Activated T-helper 1 cell treated with anti-CD3 and anti-CD28 coated beads, Interleukin-12 subunit alpha, Interleukin-12 subunit beta, Interleukin-2, Interleukin-4 antibody, amounts not matched to agents 30 ng/mL and 10 ng/mL and 1 ng/mL, durations not matched to agents 14 hours and 24 hours and 36 hours (primary cell): ENCODE data around the gene OR5H1. TPM values are rescaled to one million over a fixed set of nuclear protein-coding genes. Genes with fewer than 3 reads are reported as not detected.
"Not testable (repeated sequence)": the region's sequence is repeated elsewhere in the genome, so short reads cannot be mapped to it uniquely, and the experiment has no call there.

Source experiments
- DNase-seq: peaks from one replicate; pipeline ENCODE4 v3.0.0; 2021; ENCODE audit warnings: low spot score
- H3K27ac Mint-ChIP-seq: one replicate; pipeline ENCODE4 v1.8.0; 2021; ENCODE audit warnings: mild to moderate bottlenecking, mixed read lengths
- H3K27me3 Mint-ChIP-seq: one replicate; pipeline ENCODE4 v1.8.0; 2022; ENCODE audit warnings: mild to moderate bottlenecking, moderate library complexity, mixed read lengths; ENCODE audit not compliant: insufficient read depth
- H3K36me3 Mint-ChIP-seq: one replicate; pipeline ENCODE4 v1.8.0; 2021; ENCODE audit warnings: low read depth, mixed read lengths
- H3K4me1 Mint-ChIP-seq: one replicate; pipeline ENCODE4 v1.8.0; 2021; ENCODE audit warnings: low read depth, mixed read lengths
- H3K4me3 Mint-ChIP-seq: one replicate; pipeline ENCODE4 v1.8.0; 2021; ENCODE audit warnings: mild to moderate bottlenecking, moderate library complexity, mixed read lengths
- H3K9me3 Mint-ChIP-seq: one replicate; pipeline ENCODE4 v1.8.0; 2021; ENCODE audit warnings: mixed read lengths
- intact Hi-C: fragments of 100-400 bp; cut with micrococcal nuclease; formaldehyde crosslinking; loops from one replicate; pipeline ENCODE4 v1.15.1; 2024
- total RNA-seq: library from RNA; stranded (reverse); gene quantifications from 2 replicates; pipeline ENCODE4 v1.2.3, GENCODE V29; 2022

Gene OR5H1
- total RNA-seq, 1 donor from 2014 or later, result not detected

- intact Hi-C loops, result no loop called here
- no peak for DNase-seq
- Mint-ChIP-seq H3K4me3 (no peak overlapping the region), H3K9me3 (no peaks in the 10 kb centered on the region), H3K36me3 (no peaks in the 10 kb centered on the region), H3K4me1 (no peaks in the 10 kb centered on the region), H3K27me3 (peaks cover 2% of the 10 kb centered on the region), H3K27ac (no peak overlapping the region)
Measured at GRCh38 chr3:98148751-98149150, 18.2 kb downstream of the OR5H1 start.

GRCh38 chr3:98149456-98149855 lies 18.9 kb downstream of the OR5H1 start:
- H3K9me3 Mint-ChIP-seq, H3K4me3 Mint-ChIP-seq, H3K27me3 Mint-ChIP-seq, H3K36me3 Mint-ChIP-seq, H3K4me1 Mint-ChIP-seq, intact Hi-C loops, DNase-seq, H3K27ac Mint-ChIP-seq: not testable (repeated sequence)

DNA sequence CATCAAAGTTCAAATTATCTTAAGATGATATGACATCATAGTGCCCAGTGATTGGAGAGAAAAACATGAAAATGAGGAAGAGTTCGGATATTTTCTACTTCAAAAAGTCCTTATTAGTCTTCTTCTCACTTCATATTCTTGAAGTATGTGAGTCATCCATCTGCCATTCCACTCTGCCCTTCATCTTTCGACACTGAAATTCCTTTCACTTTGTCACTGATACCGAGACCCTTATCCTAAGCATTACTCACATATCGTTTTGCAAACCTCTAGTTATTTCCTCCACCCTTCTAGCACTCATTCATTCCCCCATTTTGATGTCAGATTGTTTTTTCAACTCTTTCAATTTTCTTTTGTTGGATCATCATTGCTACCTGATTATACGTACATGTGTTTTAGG lies 20.7 kb downstream of the OR5H1 start:
- DNase-seq, result no peak
- H3K27me3 Mint-ChIP-seq, result peaks cover 2% of the 10 kb centered on the region
- no peaks in the 10 kb centered on the region for H3K4me1 Mint-ChIP-seq
- no peaks in the 10 kb centered on the region for H3K36me3 Mint-ChIP-seq
- intact Hi-C loops, result no loop called here
- H3K27ac Mint-ChIP-seq, result no peak overlapping the region
- H3K9me3 Mint-ChIP-seq, result no peaks in the 10 kb centered on the region
- H3K4me3 Mint-ChIP-seq, result no peak overlapping the region

DNA sequence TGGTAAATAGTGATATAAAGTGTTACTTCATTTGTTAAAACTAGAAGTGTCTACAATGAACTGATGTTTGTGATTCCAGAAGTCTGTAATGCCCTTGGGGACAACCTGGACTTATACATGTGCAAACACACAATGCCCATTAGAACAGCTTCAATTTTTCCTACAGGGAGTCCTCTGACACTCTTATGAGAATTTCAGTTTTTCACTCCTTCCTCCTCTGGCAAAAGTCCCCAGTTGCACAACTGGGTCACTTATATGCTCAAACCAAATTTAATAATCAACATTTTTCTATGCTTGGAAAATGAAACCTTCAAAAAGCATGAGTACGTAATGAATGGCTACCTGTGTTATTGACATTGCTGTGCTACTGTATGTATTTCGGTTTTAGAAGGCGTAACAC lies 35.9 kb downstream of the OR5H1 start, which contains the start of gene OR5H15:
OR5H15 (plus strand) TSS at position 301 of the 400 bp plus-strand sequence. CDS start 2,004 bp downstream, outside the sequence.
- Mint-ChIP-seq H3K4me3 (no peak within 1 kb of the TSS), H3K27ac (no peak within 1 kb of the TSS), H3K9me3 (no peaks in the 10 kb centered on the region), H3K27me3 (no peaks in the 10 kb centered on the region), H3K36me3 (no peaks in the 10 kb centered on the region), H3K4me1 (no peaks in the 10 kb centered on the region)
- intact Hi-C loops, result no loop called here
- no peak for DNase-seq

- intact Hi-C loops, result no loop called here
- H3K4me1 Mint-ChIP-seq, result no peaks in the 10 kb centered on the region
Measured at GRCh38 chr3:98171071-98171470, 40.5 kb downstream of the OR5H1 start.

GRCh38 chr3:98172621-98173020 lies 42.1 kb downstream of the OR5H1 start:
- intact Hi-C loops, result no loop called here
- no peaks in the 10 kb centered on the region for H3K4me1 Mint-ChIP-seq
- H3K27ac Mint-ChIP-seq, result no peak overlapping the region
- no peaks in the 10 kb centered on the region for H3K36me3 Mint-ChIP-seq
- H3K4me3 Mint-ChIP-seq, result no peak overlapping the region
- no peaks in the 10 kb centered on the region for H3K9me3 Mint-ChIP-seq
- peaks cover 5% of the 10 kb centered on the region for H3K27me3 Mint-ChIP-seq
- DNase-seq, result no peak

More at GRCh38 chr3:98171071-98171470, 40.5 kb downstream of the OR5H1 start:
- no peak overlapping the region for H3K4me3 Mint-ChIP-seq
- DNase-seq, result no peak
- no peaks in the 10 kb centered on the region for H3K36me3 Mint-ChIP-seq
- no peaks in the 10 kb centered on the region for H3K9me3 Mint-ChIP-seq
- H3K27ac Mint-ChIP-seq, result no peak overlapping the region
- no peaks in the 10 kb centered on the region for H3K27me3 Mint-ChIP-seq

DNA sequence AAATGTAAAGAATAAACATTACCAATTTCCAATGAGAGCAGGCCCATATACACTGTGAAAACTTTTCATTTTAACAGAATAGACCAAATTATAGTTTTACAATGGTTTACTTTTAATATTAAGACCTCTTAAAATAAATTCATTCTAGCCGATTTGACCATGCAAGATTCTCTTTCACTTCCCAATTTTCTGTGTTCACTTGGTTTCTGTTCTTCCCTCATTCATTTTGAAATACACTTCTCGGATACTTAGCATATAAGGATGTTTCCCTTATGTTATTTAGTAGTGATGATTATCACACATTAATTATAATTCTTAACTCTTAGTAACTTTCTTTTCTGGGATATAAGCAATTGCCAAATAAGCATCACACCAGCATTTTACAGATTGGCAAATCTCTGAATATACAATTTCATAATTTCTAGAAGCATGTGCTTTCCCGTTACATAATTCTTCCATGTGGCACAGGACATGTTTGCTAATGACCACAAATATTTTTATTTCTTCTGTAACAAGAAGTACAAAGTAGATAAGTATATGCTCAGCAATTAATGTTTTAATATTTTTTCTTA lies 49.9 kb downstream of the OR5H1 start:
- Mint-ChIP-seq H3K4me1 (no peaks in the 10 kb centered on the region), H3K9me3 (no peaks in the 10 kb centered on the region), H3K27me3 (peaks cover 9% of the 10 kb centered on the region), H3K27ac (no peak overlapping the region), H3K4me3 (no peak overlapping the region), H3K36me3 (no peaks in the 10 kb centered on the region)
- DNase-seq, result no peak
- intact Hi-C loops, result no loop called here

DNA sequence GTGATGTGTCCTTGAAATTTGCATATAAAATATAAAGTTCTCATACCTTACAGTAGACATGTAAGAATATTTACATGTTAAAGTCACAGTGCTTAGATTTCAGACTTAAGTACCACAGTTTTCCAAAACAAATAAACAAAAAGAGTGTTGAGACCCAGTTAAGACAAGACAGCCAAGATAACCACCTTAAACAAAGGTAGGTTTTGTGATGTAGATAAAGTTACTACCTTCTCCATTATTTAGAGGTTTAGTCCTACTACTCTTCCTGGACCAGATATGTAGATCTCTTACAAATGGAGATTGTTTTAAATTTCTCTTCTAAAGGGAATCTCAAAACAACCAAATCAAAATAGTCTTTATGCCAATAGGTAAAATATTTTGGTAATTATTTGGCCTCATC lies 51.7 kb downstream of the OR5H1 start:
- Mint-ChIP-seq H3K36me3 (no peaks in the 10 kb centered on the region), H3K4me1 (no peaks in the 10 kb centered on the region), H3K27me3 (peaks cover 4% of the 10 kb centered on the region), H3K4me3 (no peak overlapping the region), H3K27ac (no peak overlapping the region), H3K9me3 (no peaks in the 10 kb centered on the region)
- intact Hi-C loops, result no loop called here
- DNase-seq, result no peak

DNA sequence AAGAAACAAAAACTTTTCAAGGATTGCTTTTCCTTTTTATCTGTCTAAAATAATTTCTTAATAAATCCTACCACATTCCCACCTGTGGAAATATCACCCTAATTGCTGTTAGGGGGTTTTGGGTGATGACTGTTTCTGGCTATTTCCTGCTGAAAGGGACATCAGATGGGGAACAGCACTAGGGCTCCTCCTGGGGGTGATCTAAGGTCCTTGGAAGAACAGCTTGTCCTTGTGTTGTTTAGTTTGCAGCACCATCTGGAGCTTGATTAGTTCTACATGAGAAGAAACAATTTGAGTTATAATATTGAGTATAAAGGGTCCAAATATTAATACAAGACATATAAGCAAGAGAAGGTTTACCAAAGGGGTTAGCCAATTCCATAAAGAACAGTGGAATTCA lies 54.7 kb downstream of the OR5H1 start:
- no peak overlapping the region for H3K4me3 Mint-ChIP-seq
- no peaks in the 10 kb centered on the region for H3K9me3 Mint-ChIP-seq
- peaks cover 4% of the 10 kb centered on the region for H3K27me3 Mint-ChIP-seq
- peaks cover 6% of the 10 kb centered on the region for H3K4me1 Mint-ChIP-seq
- DNase-seq, result no peak
- H3K36me3 Mint-ChIP-seq, result no peaks in the 10 kb centered on the region
- intact Hi-C loops, result loop anchor here (5.0 kb wide), 2 partner anchors 148 to 392 kb away; partner anchors contain the start of gene GABRR3
- no peak overlapping the region for H3K27ac Mint-ChIP-seq

Other genes with a start within 250 kb of the OR5H1 start
- 85.4 and 90.9 TPM in 2 replicates for gene RIOX2, start 158.3 kb upstream of the OR5H1 start, total RNA-seq
- not detected in 2 replicates for gene GABRR3, start 95.4 kb upstream of the OR5H1 start, total RNA-seq
- not detected in 2 replicates for gene OR5AC2, start 43.5 kb upstream of the OR5H1 start, total RNA-seq
- gene OR5H14, start 16.8 kb downstream of the OR5H1 start, total RNA-seq, result not detected in 2 replicates
- not detected in 2 replicates for gene OR5H15, start 36.0 kb downstream of the OR5H1 start, total RNA-seq
- not detected in 2 replicates for gene OR5H6, start 133.5 kb downstream of the OR5H1 start, total RNA-seq
- gene OR5H2, start 151.8 kb downstream of the OR5H1 start, total RNA-seq, result not detected in 2 replicates
- not detected in 2 replicates for gene OR5K4, start 223.1 kb downstream of the OR5H1 start, total RNA-seq